ENCODE results near the gene VAMP2.

Gene VAMP2

GRCh38 chr17:8143581-8144400 is 19.0 kb downstream of the VAMP2 start:
- DNase-seq (ENCODE audit: low spot score) (no peak), FAIRE-seq (no peak)

- no peak for DNase-seq (ENCODE audit: low spot score)
- no peak for FAIRE-seq
Measured at GRCh38 chr17:8142887-8143580, 19.7 kb downstream of the VAMP2 start.

- no peak for DNase-seq (ENCODE audit: low spot score)
- no peak for FAIRE-seq
Measured at GRCh38 chr17:8142158-8142886, 20.4 kb downstream of the VAMP2 start.

GRCh38 chr17:8141741-8142140 is 21.0 kb downstream of the VAMP2 start:
- DNase-seq (ENCODE audit: low spot score), result no peak
- FAIRE-seq, result no peak

- FAIRE-seq (no peak), DNase-seq (ENCODE audit: low spot score) (no peak)
Measured at GRCh38 chr17:8141045-8141444, 21.7 kb downstream of the VAMP2 start.

GRCh38 chr17:8140065-8141029 is 22.4 kb downstream of the VAMP2 start:
- FAIRE-seq (no peak), DNase-seq (ENCODE audit: low spot score) (no peak)

GRCh38 chr17:8138672-8139371 is 23.9 kb downstream of the VAMP2 start:
- peak; percentile 80 for DNase-seq (ENCODE audit: low spot score)
- no peak for FAIRE-seq

GRCh38 chr17:8138374-8138671 is 24.4 kb downstream of the VAMP2 start:
- DNase-seq (ENCODE audit: low spot score), result no peak
- FAIRE-seq, result no peak

- FAIRE-seq (no peak), DNase-seq (ENCODE audit: low spot score) (no peak)
Measured at GRCh38 chr17:8137645-8138373, 24.9 kb downstream of the VAMP2 start.

- DNase-seq (ENCODE audit: low spot score), result no peak
- no peak for FAIRE-seq
Measured at GRCh38 chr17:8133941-8134340, 28.8 kb downstream of the VAMP2 start.

- DNase-seq (ENCODE audit: low spot score) (no peak), FAIRE-seq (no peak)
Measured at GRCh38 chr17:8133399-8133798, 29.3 kb downstream of the VAMP2 start.

GRCh38 chr17:8131844-8132441 is 30.8 kb downstream of the VAMP2 start:
- no peak for DNase-seq (ENCODE audit: low spot score)
- no peak for FAIRE-seq

GRCh38 chr17:8128125-8128784 is 34.5 kb downstream of the VAMP2 start:
- DNase-seq (ENCODE audit: low spot score) (no peak), FAIRE-seq (no peak)

GRCh38 chr17:8126491-8127066 is 36.2 kb downstream of the VAMP2 start:
- DNase-seq (ENCODE audit: low spot score), result peak; percentile 56

GRCh38 chr17:8125947-8126490 is 36.7 kb downstream of the VAMP2 start:
- DNase-seq (ENCODE audit: low spot score) (peak; percentile 17), FAIRE-seq (no peak)

More at GRCh38 chr17:8126491-8127066, 36.2 kb downstream of the VAMP2 start:
- FAIRE-seq, result no peak

GRCh38 chr17:8125154-8125946 is 37.4 kb downstream of the VAMP2 start:
- DNase-seq (ENCODE audit: low spot score), result peak; percentile 67
- no peak for FAIRE-seq

All from urothelium cell line (cell line).